K562 (cell line): ENCODE data around the gene ZNF581. TPM values are rescaled to one million over a fixed set of nuclear protein-coding genes. Genes with fewer than 3 reads are reported as not detected.

Source experiments
- BCOR ChIP-seq: fragments of 450-650 bp; IDR thresholded peaks from 2 replicates; pipeline ENCODE4 v1.6.1; 2016
- CREM ChIP-seq: IDR thresholded peaks from 2 replicates; pipeline ENCODE4 v1.6.1; 2014; ENCODE audit warnings: antibody characterized with exemption, low read depth
- DEAF1 ChIP-seq: fragments of 450-650 bp; formaldehyde crosslinking; IDR thresholded peaks from 2 replicates; pipeline ENCODE4 v1.4.0; 2020; ENCODE audit warnings: mild to moderate bottlenecking, moderate library complexity
- E2F4 ChIP-seq: sonication (generic); formaldehyde crosslinking; IDR thresholded peaks from 2 replicates; pipeline ENCODE4 v1.8.0; 2022; ENCODE audit warnings: mild to moderate bottlenecking, low read depth, missing genetic modification reagents
- ETV6 ChIP-seq, 3 experiments: fragments of 150-350 bp in 1 of 3; sonication (generic) in 1 of 3; formaldehyde crosslinking in 1 of 3; IDR thresholded peaks; 2 replicates each; pipeline versions ENCODE4 v1.6.1 to v1.8.0; 2014 to 2022; ENCODE audit warnings: borderline replicate concordance in 2 of 3, low read depth in 2 of 3, antibody characterized with exemption in 1 of 3, low read length in 1 of 3, mild to moderate bottlenecking in 1 of 3, missing genetic modification reagents in 1 of 3
- HCFC1 ChIP-seq: IDR thresholded peaks from 2 replicates; pipeline ENCODE4 v1.6.1; 2012; ENCODE audit warnings: low read depth, low read length, improper control_type of control experiment
- KLF16 ChIP-seq: IDR thresholded peaks from 2 replicates; pipeline ENCODE4 v1.6.1; 2016; ENCODE audit warnings: antibody characterized with exemption
- MEF2A ChIP-seq: IDR thresholded peaks from 2 replicates; pipeline ENCODE4 v1.6.1; 2011; ENCODE audit warnings: low read depth, mild to moderate bottlenecking, low read length, moderate library complexity; ENCODE audit not compliant: control insufficient read depth
- NRF1 ChIP-seq, 2 experiments: fragments of 450-650 bp; IDR thresholded peaks in 1 of 2; conservative IDR thresholded peaks in 1 of 2; 2 replicates each; pipeline ENCODE4 v1.6.1; 2014; ENCODE audit warnings: mild to moderate bottlenecking in 2 of 2
- PURB ChIP-seq: sonication (generic); formaldehyde crosslinking; IDR thresholded peaks from 2 replicates; pipeline ENCODE4 v1.9.0; 2021; ENCODE audit warnings: low read depth, mild to moderate bottlenecking, missing genetic modification reagents
- RAD21 ChIP-seq, 2 experiments: fragments of 250-450 bp in 1 of 2; fragments of 450-650 bp in 1 of 2; sonication (Bioruptor Pico) in 1 of 2; formaldehyde crosslinking in 1 of 2; IDR thresholded peaks in 1 of 2; conservative IDR thresholded peaks in 1 of 2; 2 replicates each; pipeline versions ENCODE4 v1.4.0 to v1.8.0; 2020 to 2022; ENCODE audit warnings: mild to moderate bottlenecking in 2 of 2, moderate library complexity in 1 of 2
- SMAD2 ChIP-seq: fragments of 150-350 bp; IDR thresholded peaks from 2 replicates; pipeline ENCODE4 v1.6.1; 2014; ENCODE audit warnings: low read depth, mild to moderate bottlenecking, low read length
- SMC3 ChIP-seq: conservative IDR thresholded peaks from 2 replicates; pipeline ENCODE4 v1.6.1; 2011; ENCODE audit warnings: low read depth, low read length, improper control_type of control experiment; ENCODE audit not compliant: insufficient read depth
- TCF7 ChIP-seq: sonication (generic); IDR thresholded peaks from 2 replicates; pipeline ENCODE4 v1.6.1; 2016; ENCODE audit warnings: antibody characterized with exemption, borderline replicate concordance
- TEAD4 ChIP-seq, 2 experiments: sonication (generic) in 1 of 2; formaldehyde crosslinking in 1 of 2; IDR thresholded peaks; 2 replicates each; pipeline versions ENCODE4 v1.6.1 to v1.8.0; 2012 to 2022; ENCODE audit warnings: borderline replicate concordance in 1 of 2, inconsistent platforms in 1 of 2, low read length in 1 of 2, mild to moderate bottlenecking in 1 of 2, missing genetic modification reagents in 1 of 2
- TFAP4 ChIP-seq: sonication (generic); formaldehyde crosslinking; IDR thresholded peaks from 2 replicates; pipeline ENCODE4 v1.8.0; 2022; ENCODE audit warnings: missing genetic modification reagents, mild to moderate bottlenecking, moderate library complexity, borderline replicate concordance
- UBTF ChIP-seq, 2 experiments: IDR thresholded peaks; 2 replicates each; pipeline ENCODE4 v1.6.1; 2012; ENCODE audit warnings: improper control_type of control experiment in 2 of 2, low read depth in 2 of 2, low read length in 2 of 2, borderline replicate concordance in 1 of 2
- ZBTB33 ChIP-seq: sonication (generic); formaldehyde crosslinking; IDR thresholded peaks from 2 replicates; pipeline ENCODE4 v1.8.1; 2023; ENCODE audit warnings: mild to moderate bottlenecking, missing genetic modification reagents
- ZNF717 ChIP-seq: fragments of 250-450 bp; sonication (Bioruptor Pico); IDR thresholded peaks from 2 replicates; pipeline ENCODE4 v1.5.0; 2021
- polyA plus RNA-seq, 8 experiments: library from polyadenylated mRNA; depleted of rRNA in 4 of 8; stranded (reverse) in 5 of 8; unstranded in 3 of 8; fragments of >200 nt; fragmentation: Nextera tagmentation in 2 of 8; fragmentation: Illumina TruSeq in 1 of 8; extraction: Ambion mirVana in 2 of 8; extraction: Trizol in 1 of 8; gene quantifications; 2 replicates each; pipeline versions ENCODE4 v1.2.1 to v1.2.3, GENCODE V29; 2011 to 2014; ENCODE audit warnings: inconsistent platforms in 1 of 8, missing spikeins in 1 of 8
- total RNA-seq, 7 experiments: library from RNA; depleted of rRNA in 6 of 7; stranded (reverse); fragments of >200 nt in 6 of 7; fragmentation: Illumina TruSeq in 2 of 7; extraction: Trizol in 2 of 7; gene quantifications; 2 replicates each; pipeline versions ENCODE4 v1.2.1 to v1.2.3, GENCODE V29; 2011 to 2021; ENCODE audit warnings: low replicate concordance in 1 of 7

ZNF581 gene
- total and polyA plus RNA-seq, 9 of the 15 experiments (the other 6 are each of a cell fraction or from before 2014, with no cell fraction given) = 2.4 to 39.4 (median 15.4) TPM

GRCh38 chr19:55632463-55632834, 11.0 kb upstream of the ZNF581 start (continued):
- TF ChIP-seq E2F4 (CRISPR knock-in tag) (no peak), ZNF717 (CRISPR knock-in tag) (no peak), CREM (0 out of 2 replicates have a peak, but pooled peaks have one; percentile 30), TEAD4 (IDR thresholded peaks at IDR 0.05; ENCODE audit: low read length) (no peak), TEAD4 (CRISPR knock-in tag; IDR thresholded peaks at IDR 0.05; ENCODE audit: borderline replicate concordance) (no peak), NRF1 (conservative IDR thresholded peaks at IDR 0.05 in 1 of 2, IDR thresholded peaks at IDR 0.05 in 1 of 2) (0 out of 4 replicates have a peak, but pooled peaks have one; percentile 1 to 19), KLF16 (0 out of 2 replicates have a peak, but pooled peaks have one; percentile 32), ZBTB33 (no peak), MEF2A (no peak), DEAF1 (peak; percentile 71), PURB (no peak), TFAP4 (CRISPR knock-in tag) (peak; percentile 15; the same call in 1 of the 2 replicates), SMC3 (peak; percentile 78), SMAD2 (no peak), ETV6 (IDR thresholded peaks at IDR 0.05; ENCODE audit: borderline replicate concordance in 1 of 2, low read depth in 2 of 2, low read length in 1 of 2) (no peak), ETV6 (CRISPR knock-in tag; IDR thresholded peaks at IDR 0.05; ENCODE audit: borderline replicate concordance) (no peak), UBTF (IDR thresholded peaks at IDR 0.05; ENCODE audit: borderline replicate concordance in 1 of 2, low read depth in 2 of 2, low read length in 2 of 2) (0 out of 4 replicates have a peak, but pooled peaks of 1 of the 2 experiments have one; percentile 36), TCF7 (no peak), BCOR (no peak), HCFC1 (no peak), RAD21 (CRISPR knock-in tag; conservative IDR thresholded peaks at IDR 0.05 in 1 of 2, IDR thresholded peaks at IDR 0.05 in 1 of 2) (peak; percentile 79 to 87)
